NK-92 (cell line): ENCODE measurements around the gene IL17RA.

ENCODE experiments used
- DNase-seq: peaks from one replicate; lab custom pipeline; 2025; ENCODE audit not compliant: unreplicated experiment; lab: John Stamatoyannopoulos, UW

The IL17RA gene

DNA sequence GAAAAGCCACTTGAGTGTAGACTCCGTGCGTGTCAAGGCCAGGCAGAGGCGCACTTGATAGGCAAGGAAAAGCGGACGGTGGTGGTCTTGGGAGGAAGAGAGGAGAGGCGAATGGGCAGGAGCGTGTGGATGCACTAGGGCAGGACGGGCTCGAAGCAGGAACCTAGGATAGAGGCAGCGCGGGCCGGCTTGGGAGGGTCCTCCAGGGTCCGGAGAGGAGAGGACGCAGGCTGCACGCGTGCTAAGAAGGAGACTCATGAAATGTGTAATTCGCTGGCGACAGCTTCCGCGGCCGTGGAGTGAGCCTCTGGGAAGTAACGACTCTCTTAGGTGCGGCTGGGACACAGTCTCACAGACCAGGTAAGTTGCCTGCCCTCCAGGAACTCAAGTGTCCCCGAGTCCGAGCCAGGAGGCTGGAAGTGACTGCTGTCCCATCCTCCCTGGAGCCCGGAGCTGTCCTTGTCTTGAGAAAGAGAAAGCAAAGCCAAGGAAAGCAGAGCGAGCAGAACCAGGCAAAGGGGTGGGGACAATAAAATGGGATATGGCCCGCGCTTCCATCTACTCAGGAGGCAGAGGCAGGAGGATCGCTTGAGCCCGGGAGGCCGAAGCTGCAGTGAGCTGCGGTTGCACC is 874 bp upstream of the IL17RA start:
- no peak for DNase-seq

DNA sequence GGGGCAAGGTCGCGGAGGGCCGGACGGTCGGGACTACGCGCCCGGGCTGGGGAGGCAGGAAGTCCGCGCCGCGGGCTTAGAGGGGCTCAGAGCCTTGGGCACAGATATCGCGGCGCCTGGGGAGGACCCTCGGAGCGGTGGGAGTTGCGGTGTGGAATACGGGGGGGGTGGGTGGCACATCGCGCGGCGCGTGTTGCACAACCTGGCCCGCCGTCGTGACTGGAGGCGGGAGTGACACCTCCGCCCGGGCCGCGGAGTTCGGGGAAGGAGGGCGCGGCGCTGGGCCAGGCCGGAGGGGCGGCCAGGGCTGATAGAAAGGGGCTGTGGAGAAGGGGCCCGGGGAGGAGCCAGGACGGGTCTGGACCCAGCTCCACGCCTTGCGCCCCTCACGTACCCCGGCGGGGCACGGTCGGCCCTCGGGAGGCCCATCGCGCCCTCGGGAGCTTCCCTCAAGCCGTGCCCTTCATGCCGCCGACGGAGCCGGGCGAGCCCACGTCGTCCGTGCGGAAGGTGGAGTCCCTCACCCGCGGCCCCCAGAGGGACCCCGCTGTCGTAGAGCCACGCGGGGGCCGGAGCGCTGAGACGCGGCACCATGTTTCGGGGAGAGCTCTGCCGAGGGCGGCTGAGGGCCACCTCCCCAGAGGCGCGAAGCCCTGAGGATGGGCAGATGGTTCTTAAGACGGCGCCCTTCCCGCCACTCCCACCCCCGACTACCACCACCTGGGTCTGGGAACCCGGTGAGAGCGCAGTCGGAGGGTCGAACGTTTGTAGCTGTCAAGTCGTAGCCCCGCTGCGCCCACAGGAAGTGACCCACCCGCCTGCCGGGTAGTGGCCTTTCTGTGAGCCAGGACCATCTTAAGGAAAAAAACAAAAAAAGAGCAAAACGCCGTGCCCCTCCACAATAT is 729 bp downstream of the IL17RA start:
- DNase-seq = no peak

DNA sequence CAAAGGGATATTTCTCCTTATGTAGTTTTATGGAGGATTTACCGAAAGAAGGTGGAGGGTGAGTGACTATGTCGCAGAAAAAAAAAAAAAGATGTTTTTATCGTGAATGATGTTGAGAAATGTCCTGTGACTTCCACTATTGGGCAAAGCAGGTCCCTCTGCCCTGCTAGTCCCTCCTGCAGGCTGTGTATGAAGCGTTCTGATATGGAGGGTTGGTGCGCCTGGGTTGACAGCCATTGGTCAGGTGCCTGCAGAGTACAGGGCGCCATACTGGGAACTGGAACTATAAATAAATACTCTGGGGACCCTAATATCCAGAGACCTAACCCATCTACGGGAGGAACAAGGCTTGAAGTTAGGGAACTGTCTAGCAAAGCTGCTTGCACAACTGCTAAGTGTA is 1.5 kb downstream of the IL17RA start:
- no peak for DNase-seq

DNA sequence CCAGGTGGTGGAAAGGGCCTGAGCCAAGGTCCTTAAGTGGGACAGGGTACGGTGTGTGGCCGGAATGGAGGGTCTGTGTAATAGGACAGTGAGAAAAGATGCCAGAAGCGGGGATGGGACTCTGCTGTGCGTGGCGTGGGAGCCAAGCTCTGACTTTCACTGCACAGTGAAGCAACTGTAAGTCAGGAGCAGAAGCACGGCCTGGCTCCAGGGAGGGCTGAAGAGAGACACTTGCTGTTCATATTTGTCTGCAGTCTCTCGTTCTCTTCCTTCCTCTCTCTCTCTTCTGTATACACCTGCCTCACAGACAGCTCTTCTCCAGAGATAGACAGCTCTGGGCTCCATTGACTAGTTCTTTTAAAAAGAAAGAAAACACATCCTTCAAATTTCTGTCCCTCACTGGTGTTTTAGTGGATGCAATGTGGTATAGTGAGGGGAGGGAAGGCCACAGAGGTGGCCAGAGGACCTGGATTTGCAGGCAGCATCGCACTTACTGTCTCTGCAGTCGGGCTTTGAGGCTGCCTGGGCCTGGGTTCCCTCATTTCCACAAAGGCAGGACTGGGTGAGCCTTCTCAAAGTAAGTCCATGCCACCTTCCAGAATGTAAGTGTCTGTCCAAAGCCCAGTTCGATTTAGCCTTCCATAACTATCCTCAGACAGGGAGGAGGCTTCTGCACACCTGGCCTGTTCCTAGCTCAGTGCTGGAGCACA is 2.1 kb downstream of the IL17RA start:
- DNase-seq = no peak

DNA sequence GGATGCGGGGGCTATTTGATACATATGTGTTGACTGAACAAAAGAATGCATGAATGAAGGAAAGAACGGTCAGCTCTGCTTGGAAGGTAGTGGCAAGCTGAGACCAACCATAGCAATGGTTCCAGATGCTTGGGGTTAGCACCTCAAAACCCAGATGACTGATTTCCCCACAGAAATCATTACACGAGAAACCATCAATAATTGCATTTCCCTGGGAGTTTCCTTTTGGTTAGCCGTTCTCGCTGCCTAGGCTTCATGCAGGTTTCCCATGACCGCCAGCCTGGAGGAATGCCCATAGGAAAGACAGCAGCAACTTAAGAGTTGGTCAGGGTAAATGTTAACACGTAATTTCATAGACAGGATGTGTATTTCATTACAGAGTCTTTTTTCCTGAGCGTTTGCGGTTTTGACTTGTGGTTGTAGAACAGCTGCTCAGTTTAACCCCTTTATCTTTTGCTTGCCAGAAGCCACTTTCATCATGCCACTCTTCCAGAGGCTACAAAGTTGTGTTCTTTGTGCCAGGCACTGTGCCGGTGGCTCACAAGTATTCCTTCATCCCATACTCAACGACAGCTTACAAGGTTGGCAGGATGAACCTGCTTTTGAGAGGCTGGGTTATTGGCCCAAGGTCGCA is 2.8 kb downstream of the IL17RA start:
- no peak for DNase-seq

DNA sequence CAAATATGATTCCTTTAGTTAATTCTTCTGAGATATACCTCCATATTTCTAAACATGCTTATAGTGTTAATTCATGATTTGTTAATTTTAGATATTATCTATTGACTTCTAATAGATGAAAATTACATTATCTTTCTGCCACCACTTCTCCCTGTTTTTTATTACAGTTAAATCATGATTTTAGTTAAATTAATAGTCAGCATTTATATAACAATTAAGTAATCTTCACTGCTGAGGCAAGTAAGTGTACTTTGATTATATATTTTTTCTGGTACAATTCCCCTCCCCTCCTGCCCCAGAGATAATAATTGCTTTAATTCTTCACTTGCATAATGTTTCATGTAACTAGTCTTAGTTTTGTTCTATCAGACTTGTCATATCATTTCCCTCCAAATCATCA is 5.8 kb downstream of the IL17RA start:
- no peak for DNase-seq

DNA sequence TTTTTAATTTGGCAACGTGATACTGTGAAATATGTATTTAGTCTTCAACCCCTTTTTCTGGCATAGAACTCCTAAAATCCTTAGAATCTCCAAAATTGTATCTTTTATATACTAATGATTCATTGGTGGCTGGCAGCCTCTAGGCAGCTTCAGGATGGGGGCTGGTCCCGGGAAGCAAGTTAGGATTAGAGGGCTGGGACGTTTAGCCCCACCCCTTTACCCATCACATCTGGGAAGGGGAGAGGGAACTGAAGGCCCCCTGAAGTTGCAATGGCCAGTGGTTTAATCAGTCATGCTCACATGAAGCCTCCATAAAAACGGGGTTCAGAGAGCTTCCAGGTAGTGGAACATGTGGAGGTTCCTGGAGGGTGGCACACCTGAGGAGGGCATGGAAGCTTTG is 7.1 kb downstream of the IL17RA start:
- no peak for DNase-seq

DNA sequence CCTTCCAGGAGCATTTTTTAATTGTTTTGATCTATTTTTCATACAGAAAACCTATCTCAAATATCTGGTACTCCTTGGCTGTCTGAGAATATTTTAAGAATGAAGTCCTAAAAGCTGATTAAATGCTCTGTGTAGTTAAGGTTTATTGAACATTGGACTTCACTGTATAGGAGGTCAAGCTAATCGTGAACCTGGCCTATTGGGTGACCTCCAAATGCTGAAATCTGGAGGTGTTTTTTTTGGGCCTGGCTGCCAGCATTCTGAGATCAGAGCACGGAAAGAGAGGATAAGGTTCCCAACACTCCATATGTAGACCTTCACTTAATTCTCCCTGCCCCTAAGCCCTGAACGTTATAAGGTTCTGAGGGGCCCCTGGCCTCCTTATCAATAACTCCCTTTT is 8.3 kb downstream of the IL17RA start:
- no peak for DNase-seq

DNA sequence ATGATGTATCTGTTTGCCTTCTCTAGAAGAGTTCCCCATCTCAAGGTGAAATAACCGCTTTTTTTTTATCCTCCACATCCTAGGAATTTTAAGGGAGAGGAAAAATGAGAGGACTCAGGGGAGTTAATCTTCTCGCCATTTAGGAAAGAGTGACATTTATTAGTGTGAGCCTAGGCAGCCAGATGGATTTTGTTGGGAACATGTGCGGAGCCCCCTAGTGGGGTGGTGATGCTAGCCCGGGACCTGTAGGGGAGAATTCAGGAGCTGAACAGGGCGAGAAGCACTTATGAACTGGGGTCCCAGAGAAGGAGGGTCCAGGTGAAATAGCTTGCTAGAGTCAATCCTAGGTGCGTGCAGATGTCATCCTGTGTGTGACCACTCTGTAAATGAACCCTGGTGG is 10.7 kb downstream of the IL17RA start:
- DNase-seq = no peak

DNA sequence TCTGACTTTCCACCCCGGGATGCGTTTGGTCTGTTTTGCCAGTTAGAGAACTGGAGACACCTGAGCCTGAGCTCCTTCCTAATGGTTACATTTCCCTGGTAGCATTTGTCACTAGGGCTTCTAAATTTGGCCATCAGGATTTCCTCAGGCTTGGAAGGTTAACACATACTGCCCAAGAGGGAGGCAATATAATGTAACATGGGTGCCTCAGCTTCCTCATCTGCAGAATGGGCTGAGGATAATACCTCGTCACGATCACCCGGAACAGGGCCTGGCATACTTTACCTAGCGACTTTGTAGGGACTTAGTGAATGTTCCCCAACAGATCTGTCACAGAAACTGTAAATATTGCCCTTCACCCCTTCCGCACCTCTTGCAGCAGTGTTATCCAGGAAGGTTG is 11.3 kb downstream of the IL17RA start:
- DNase-seq = no peak

DNA sequence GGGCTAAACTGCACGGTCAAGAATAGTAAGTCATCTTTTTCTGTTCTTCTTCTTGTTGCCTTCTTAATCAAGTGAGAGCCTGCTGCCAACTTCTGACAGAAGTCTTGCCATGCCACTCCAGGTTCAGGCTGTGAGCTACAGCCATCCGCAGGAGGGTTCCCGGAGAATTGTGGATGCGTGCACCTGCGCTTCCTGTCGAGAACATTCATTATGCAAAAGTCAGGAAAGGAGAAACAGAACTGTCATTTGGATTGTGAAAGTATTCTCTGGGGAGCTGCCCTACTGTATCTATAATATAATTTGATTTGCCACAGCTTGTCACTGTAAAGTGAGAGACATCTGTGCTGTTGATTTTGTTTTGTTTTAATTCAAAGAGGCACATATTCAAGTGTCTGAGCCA is 12.3 kb downstream of the IL17RA start:
- DNase-seq = no peak

DNA sequence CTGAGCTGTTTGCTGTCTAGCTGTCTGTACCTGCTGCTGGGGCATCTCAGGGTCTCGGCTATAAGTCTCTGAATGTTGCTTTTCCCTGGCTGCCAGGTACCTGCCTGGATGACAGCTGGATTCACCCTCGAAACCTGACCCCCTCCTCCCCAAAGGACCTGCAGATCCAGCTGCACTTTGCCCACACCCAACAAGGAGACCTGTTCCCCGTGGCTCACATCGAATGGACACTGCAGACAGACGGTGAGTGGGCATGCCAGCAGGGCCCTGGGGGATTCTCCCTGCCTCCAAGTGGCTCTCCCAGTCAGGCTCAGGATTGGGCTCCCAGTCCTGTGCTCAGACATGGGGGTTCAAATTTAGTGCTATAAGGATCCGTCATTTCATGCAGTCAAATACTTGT is 12.9 kb downstream of the IL17RA start:
- no peak for DNase-seq

DNA sequence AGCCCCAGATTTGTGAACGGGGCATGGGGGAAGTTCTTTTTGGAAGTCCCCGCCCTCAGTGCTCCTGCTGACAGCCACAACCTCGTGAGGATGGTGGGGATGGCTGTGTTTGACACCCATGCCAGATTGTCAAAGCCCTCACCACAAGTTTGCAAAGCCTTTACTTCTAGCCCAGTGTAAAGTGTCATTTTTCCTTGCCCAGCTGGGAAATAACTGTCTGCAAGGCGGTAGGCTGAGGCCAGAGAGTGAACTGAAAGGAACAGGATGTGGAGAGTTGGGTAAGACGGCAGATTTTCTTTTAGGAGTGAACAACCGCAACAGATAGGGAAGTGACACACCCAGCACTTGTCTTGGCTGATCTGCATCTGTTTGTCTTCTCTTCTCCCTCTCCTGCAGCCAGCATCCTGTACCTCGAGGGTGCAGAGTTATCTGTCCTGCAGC is 13.6 kb downstream of the IL17RA start:
- DNase-seq = no peak

DNA sequence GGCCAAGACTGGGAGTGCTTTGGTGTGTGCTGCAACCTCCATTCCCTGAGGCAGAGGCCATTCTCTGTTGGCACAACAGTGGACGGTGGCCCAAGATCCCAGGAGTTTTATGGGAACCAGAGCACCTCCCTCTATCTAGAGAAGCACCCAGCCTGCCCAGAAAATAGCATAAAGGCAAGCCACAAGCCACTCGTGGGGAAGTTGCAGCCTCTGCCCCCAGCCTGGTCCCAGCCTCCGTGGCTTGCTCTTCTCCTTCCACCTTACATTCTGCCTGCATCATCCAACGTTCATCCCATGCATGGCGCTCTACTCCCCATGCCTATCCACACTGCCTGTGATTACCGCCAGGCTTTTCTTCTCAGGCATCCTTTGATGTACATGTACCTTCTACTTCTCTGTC is 15.8 kb downstream of the IL17RA start:
- DNase-seq = no peak

DNA sequence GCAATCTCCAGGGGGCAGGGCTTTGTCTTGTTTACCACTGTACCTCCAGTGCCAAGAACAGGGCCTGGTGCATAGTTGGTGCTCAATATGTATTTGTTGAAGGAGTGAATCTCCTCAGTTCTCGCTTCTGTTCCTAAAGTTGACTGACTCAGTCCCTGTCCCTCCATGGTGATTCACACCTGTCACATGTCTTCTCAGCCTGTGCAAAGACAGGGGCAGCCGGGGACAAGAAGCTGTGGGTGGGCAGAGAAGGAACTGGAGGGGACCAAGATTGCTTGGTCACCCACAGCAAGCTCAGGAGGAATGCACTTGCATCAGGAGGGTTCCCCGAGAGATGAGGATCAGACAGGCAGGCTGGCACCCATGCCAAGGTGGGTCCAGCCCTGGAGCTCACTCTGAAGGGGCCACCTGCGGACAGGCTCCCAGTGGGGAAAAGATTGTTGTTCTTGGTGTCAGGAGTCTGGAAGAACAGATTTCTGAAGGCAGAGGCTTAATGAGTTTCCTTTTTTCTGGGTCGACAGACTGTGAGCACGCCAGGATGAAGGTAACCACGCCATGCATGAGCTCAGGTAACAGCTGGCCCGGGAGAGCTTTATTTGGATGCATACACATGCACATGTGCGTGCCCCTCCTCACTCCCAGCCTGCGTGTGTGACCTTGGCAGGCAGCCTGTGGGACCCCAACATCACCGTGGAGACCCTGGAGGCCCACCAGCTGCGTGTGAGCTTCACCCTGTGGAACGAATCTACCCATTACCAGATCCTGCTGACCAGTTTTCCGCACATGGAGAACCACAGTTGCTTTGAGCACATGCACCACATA is 16.9 kb downstream of the IL17RA start:
- DNase-seq = no peak

DNA sequence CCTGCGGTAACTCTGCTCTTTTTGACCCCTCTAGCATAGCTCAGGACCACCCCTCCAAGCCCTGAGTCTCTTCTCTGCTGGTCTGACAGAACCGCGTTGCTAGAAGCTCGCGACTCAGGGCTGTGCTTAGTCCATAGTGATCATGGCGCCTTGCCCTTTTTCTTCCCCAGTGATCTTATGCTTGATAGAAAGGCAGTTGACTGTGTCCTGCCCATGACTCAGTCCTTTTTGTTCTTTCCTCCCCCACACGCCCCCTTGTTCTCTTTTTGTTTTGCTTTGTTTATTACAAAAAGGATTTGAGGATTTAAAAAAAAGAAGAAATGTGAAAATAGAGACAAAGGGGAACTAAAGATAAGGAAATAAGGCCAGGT is 17.5 kb downstream of the IL17RA start:
- no peak for DNase-seq

DNA sequence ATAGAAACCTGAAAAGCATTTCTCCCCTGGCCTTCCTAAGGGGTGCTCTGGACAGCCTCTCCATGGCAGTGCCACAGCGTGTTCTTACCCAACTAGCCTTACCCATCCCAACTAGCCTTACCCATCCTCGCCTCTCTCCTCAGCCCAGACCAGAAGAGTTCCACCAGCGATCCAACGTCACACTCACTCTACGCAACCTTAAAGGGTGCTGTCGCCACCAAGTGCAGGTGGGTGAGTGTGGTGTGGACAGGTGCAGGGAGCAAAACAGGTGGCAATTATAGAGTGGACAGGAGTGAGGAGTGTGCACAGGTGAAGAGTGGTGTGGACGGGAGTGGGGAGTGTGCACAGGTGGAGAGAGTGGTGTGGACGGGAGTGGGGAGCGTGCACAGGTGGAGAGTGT is 18.6 kb downstream of the IL17RA start:
- no peak for DNase-seq

DNA sequence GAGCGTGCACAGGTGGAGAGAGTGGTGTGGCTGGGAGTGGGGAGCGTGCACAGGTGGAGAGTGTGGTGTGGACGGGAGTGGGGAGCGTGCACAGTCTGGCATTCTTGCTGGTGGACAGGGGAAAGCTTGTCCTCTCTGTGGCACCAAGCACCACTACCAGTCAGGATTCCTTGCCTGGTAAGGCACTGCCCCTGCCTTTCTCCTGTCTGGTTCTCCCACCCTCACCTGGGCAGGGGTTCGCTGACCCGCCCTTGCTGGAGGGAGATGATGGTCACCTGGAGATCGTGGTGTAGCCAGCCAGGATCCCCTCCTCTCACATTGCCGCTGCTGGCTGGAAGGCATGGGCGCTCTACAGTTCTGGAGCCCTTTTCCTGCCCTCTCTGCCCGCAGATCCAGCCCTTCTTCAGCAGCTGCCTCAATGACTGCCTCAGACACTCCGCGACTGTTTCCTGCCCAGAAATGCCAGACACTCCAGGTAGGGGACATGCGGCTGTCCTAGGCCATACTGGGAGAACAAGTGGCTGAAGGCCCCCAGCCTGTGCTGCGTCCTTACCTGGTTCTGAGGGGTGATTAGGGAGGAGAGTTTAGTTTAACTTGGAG is 19.6 kb downstream of the IL17RA start:
- DNase-seq = no peak

DNA sequence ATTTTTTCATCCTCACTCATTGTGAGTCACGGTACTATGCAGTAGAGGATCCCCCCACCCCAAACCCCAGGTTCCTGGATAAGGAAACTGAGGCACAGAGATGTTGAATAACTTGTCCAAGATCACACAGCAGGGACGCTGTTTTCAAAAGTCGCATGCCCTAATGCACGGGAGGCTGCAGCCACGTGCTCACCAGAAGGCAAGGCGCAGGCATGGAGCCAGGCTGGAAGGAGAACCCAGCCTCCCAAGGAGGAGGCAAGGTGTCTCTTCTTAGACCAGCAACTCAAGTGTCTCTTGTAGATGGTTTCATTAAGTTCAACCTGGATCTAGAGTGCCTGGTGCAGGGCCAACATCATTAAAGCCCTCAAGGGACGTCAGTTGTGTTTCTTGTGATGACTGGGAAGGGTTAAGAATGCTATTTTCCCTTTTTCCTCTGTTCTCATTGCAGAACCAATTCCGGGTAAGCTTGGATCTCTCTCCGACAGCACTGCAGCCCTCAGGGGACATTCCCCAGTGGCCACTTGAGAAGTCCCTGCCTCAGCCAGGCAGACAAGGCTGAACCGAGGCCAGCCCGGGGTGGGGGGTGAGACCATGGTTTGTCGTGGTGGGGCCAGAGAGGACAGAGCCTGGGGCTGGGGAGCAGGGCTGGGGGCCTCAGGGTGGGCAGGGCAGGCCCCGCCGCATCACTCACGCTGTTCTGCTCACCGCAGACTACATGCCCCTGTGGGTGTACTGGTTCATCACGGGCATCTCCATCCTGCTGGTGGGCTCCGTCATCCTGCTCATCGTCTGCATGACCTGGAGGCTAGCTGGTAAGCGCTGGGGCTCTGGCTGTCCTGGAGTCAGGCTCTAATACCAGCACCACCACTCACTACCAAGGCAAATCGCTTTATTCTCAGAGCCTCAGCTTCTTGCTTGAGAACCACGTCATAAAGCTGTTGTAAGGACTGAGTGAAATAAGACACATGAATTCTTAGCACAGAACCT is 20.6 kb downstream of the IL17RA start:
- DNase-seq = no peak
